ENCODE results near the gene MBTPS1. TPM values are rescaled to one million over a fixed set of nuclear protein-coding genes. Genes with fewer than 3 reads are reported as not detected.

MBTPS1 gene
- total and polyA plus RNA-seq, 8 donors = 21.4 to 112 (median 56.1) TPM

- TF ChIP-seq CTCF (IDR thresholded peaks at IDR 0.05) (no peak), POLR2A (IDR thresholded peaks at IDR 0.05) (no peak), POLR2AphosphoS5 (IDR thresholded peaks at IDR 0.05) (no peak)
- Histone ChIP-seq H3K27me3 (peaks cover 0 to 56% (median 12%) of the 10 kb centered on the region in 3 donors), H3K27ac (no peak overlapping the region), H3K4me3 (no peak overlapping the region), H3K36me3 (peaks cover 0 to 10% (median 4%) of the 10 kb centered on the region in 4 donors), H3K4me1 (peaks cover 0 to 13% (median 3%) of the 10 kb centered on the region in 4 donors), H3K9me3 (no peaks in the 10 kb centered on the region)
- WGBS, 5 donors = 27 to 49% (median 33%) methylated on average over 14 to 22 of the region's 22 CpGs
- intact Hi-C loops (cut with DNase I; ENCODE audit: low total_unique reads) = loop anchor here (10.0 kb wide), 1 partner anchor 68 kb away; no protein-coding TSS in a partner anchor
- DNase-seq = peak in 1 of 2 donors; percentile 58
Measured at GRCh38 chr16:84042879-84043485, 73.8 kb downstream of the MBTPS1 start.

- WGBS, 5 donors = 54 to 75% (median 57%) methylated on average over 6 to 9 of the region's 9 CpGs
- H3K4me1 ChIP-seq = peaks cover 0 to 13% (median 3%) of the 10 kb centered on the region in 4 donors
- no peak for TF ChIP-seq CTCF (IDR thresholded peaks at IDR 0.05)
- no peak for TF ChIP-seq EP300 (IDR thresholded peaks at IDR 0.05)
- TF ChIP-seq POLR2A (IDR thresholded peaks at IDR 0.05) = no peak
- no peak for TF ChIP-seq POLR2AphosphoS5 (IDR thresholded peaks at IDR 0.05)
- DNase-seq = no peak
- H3K36me3 ChIP-seq = peaks cover 0 to 4% (median 1%) of the 10 kb centered on the region in 4 donors
- H3K4me3 ChIP-seq = no peak within 1 kb of the TSS
- H3K27me3 ChIP-seq = peaks cover 0 to 56% (median 12%) of the 10 kb centered on the region in 3 donors
- intact Hi-C loops (cut with DNase I; ENCODE audit: low total_unique reads) = loop anchor here (10.0 kb wide), 1 partner anchor 68 kb away; no protein-coding TSS in a partner anchor
- H3K27ac ChIP-seq = no peak within 1 kb of the TSS
- H3K9me3 ChIP-seq = no peaks in the 10 kb centered on the region
Measured at GRCh38 chr16:84042308-84042878, 74.3 kb downstream of the MBTPS1 start, which contains the start of gene SLC38A8. SLC38A8 (minus strand) TSS chr16:84042795; CDS start chr16:84042157, 638 bp downstream.

- Histone ChIP-seq H3K27ac (no peak overlapping the region), H3K9me3 (no peaks in the 10 kb centered on the region), H3K36me3 (no peaks in the 10 kb centered on the region), H3K4me1 (peaks cover 0 to 13% (median 3%) of the 10 kb centered on the region in 4 donors), H3K27me3 (peaks cover 0 to 56% (median 12%) of the 10 kb centered on the region in 3 donors), H3K4me3 (no peak overlapping the region)
- 77 to 90% (median 86%) methylated on average over 10 to 17 of the region's 17 CpGs for WGBS, 5 donors
- no peak for DNase-seq
- intact Hi-C loops (cut with DNase I; ENCODE audit: low total_unique reads) = loop anchor here (10.0 kb wide), 1 partner anchor 67 kb away; no protein-coding TSS in a partner anchor
- no peak for TF ChIP-seq CTCF (IDR thresholded peaks at IDR 0.05)
Measured at GRCh38 chr16:84041881-84042280, 74.9 kb downstream of the MBTPS1 start.

GRCh38 chr16:84040823-84041820, 75.6 kb downstream of the MBTPS1 start:
- H3K9me3 ChIP-seq = peaks cover 0 to 6% (median 5%) of the 10 kb centered on the region in 4 donors
- peak in 1 of 2 donors; percentile 37 for DNase-seq
- 79 to 83% (median 81%) methylated on average over 37 to 42 of the region's 42 CpGs for WGBS, 5 donors
- no peak overlapping the region for H3K27ac ChIP-seq
- no peaks in the 10 kb centered on the region for H3K36me3 ChIP-seq
- TF ChIP-seq POLR2A (IDR thresholded peaks at IDR 0.05) (no peak), POLR2AphosphoS5 (IDR thresholded peaks at IDR 0.05) (no peak), CTCF (IDR thresholded peaks at IDR 0.05) (no peak), EP300 (IDR thresholded peaks at IDR 0.05) (no peak)
- H3K4me3 ChIP-seq = no peak overlapping the region
- intact Hi-C loops (cut with DNase I; ENCODE audit: low total_unique reads) = loop anchor here (10.0 kb wide), 1 partner anchor 66 kb away; no protein-coding TSS in a partner anchor
- H3K27me3 ChIP-seq = peaks cover 0 to 56% (median 12%) of the 10 kb centered on the region in 3 donors
- H3K4me1 ChIP-seq = peaks cover 0 to 13% (median 3%) of the 10 kb centered on the region in 4 donors

Data from stomach (tissue), 9 donors.